Mononuclear cell (primary cell): Measurements from ENCODE around the gene ATP8A2. TPM values are rescaled to one million over a fixed set of nuclear protein-coding genes. Genes with fewer than 3 reads are reported as not detected.

Source experiments
- H3K27me3 ChIP-seq: 2 replicates; pipeline ENCODE4 v1.6.0; 2011; ENCODE audit warnings: low read length, control low read depth; ENCODE audit not compliant: insufficient read depth
- H3K4me1 ChIP-seq: 2 replicates; pipeline ENCODE4 v1.5.1; 2011; ENCODE audit warnings: mild to moderate bottlenecking, low read length, control low read depth; ENCODE audit not compliant: insufficient read depth
- H3K4me3 ChIP-seq: 2 replicates; pipeline ENCODE4 v1.5.1; 2011; ENCODE audit warnings: mild to moderate bottlenecking, low read length, moderate library complexity
- H3K9me3 ChIP-seq: 2 replicates; pipeline ENCODE4 v1.5.1; 2011; ENCODE audit warnings: low read depth, mild to moderate bottlenecking, control low read depth, low read length
- total RNA-seq: library from RNA; depleted of rRNA; stranded (reverse); fragments of >200 nt; gene quantifications from one replicate; pipeline ENCODE4 v1.2.3, GENCODE V29; 2012

Gene ATP8A2
- total RNA-seq, 1 donor: 0.21 TPM

GRCh38 chr13:25977671-25978070, 605.9 kb downstream of the ATP8A2 start:
- Histone ChIP-seq H3K4me1 (peaks cover 5% of the 10 kb centered on the region), H3K9me3 (no peaks in the 10 kb centered on the region), H3K4me3 (no peak overlapping the region), H3K27me3 (peaks cover 6% of the 10 kb centered on the region)

DNA sequence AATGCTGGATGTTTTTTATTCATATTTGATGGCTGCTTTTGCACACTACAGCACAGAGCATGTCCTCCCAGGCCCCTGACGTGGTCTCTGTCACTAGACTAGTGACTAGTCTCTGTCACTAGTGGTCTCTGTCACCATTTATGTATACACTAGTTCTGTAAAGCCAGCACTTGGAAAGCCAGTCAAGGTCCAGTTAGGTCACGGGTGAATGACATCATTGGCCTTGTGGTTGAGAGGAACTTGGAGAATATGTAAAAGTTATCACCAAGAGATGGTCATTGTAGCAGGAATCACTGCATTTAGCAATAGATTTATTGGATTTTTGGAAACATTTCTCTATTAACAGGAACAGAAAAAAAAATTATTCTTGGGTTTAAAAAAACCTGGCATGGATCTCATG, 607.2 kb downstream of the ATP8A2 start:
- Histone ChIP-seq H3K4me1 (peaks cover under 1% of the 10 kb centered on the region), H3K9me3 (no peaks in the 10 kb centered on the region), H3K4me3 (no peak overlapping the region), H3K27me3 (peaks cover 6% of the 10 kb centered on the region)

DNA sequence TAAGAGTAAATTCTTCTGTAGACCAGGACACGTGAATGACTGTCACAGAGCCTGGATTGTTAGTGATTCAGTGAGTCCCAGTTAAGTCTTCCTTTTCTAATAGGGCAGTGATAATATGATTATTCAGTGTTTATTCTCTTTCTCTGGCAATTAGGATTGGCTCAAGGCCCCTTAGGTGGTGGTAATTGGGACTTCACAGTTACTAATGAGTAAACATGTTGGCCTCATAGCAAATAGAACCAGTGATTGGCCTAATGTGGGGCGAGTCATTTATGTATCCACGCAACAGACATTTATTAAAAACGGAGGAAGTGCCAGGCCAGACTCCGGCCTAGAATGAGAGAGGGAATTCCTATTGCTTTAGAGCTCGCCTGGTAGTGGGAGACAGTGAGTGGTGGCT, 607.6 kb downstream of the ATP8A2 start:
- Histone ChIP-seq H3K9me3 (no peaks in the 10 kb centered on the region), H3K4me3 (no peak overlapping the region), H3K27me3 (peaks cover 6% of the 10 kb centered on the region), H3K4me1 (no peaks in the 10 kb centered on the region)

GRCh38 chr13:25980255-25980654, 608.5 kb downstream of the ATP8A2 start:
- Histone ChIP-seq H3K4me3 (no peak overlapping the region), H3K27me3 (peaks cover 6% of the 10 kb centered on the region), H3K4me1 (no peaks in the 10 kb centered on the region), H3K9me3 (no peaks in the 10 kb centered on the region)

DNA sequence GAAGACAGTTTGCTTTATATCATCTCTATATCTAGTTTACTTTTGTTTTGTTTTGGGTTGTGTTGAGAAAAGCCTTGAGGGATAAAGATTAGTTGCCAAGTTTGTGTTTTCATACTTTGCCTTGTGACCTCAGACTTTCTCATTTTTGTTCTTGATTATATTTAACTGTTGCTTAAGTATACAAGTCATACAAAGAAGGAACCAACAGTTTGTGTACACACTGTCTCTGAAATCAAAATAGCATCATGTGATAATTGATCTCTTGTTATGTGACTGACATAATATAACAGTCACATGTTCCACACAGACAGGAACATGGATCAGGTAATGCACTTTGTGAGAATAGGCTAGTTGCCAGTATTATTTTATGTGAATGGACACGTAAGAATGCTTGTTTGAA, 609.3 kb downstream of the ATP8A2 start:
- peaks cover 6% of the 10 kb centered on the region for H3K27me3 ChIP-seq
- H3K4me1 ChIP-seq: no peaks in the 10 kb centered on the region
- no peaks in the 10 kb centered on the region for H3K9me3 ChIP-seq
- H3K4me3 ChIP-seq: no peak overlapping the region

- H3K4me3 ChIP-seq: no peak overlapping the region
- H3K27me3 ChIP-seq: no peaks in the 10 kb centered on the region
- no peaks in the 10 kb centered on the region for H3K4me1 ChIP-seq
- no peaks in the 10 kb centered on the region for H3K9me3 ChIP-seq
Measured at GRCh38 chr13:25982907-25983306, 611.1 kb downstream of the ATP8A2 start.

DNA sequence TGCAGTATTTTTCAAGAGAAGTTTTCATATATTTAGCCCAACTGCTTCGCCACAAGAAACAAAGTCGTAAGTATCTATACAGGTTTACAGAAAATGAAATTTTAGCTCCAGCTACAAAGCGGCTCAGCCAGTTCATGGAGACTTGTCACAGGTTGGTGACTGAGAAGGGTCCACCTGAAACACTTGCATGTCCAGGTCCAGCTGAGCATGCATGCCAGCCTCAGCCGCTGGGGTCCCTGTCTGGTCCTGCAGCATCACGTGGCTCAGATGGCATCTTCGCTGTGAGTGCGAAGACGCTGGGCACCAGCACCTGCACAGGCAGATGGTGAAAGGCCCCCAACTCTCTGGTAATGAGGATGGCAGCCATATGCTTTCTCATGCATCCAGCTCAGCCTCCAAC, 616.2 kb downstream of the ATP8A2 start:
- Histone ChIP-seq H3K4me1 (no peaks in the 10 kb centered on the region), H3K27me3 (no peaks in the 10 kb centered on the region), H3K4me3 (no peak overlapping the region), H3K9me3 (no peaks in the 10 kb centered on the region)

DNA sequence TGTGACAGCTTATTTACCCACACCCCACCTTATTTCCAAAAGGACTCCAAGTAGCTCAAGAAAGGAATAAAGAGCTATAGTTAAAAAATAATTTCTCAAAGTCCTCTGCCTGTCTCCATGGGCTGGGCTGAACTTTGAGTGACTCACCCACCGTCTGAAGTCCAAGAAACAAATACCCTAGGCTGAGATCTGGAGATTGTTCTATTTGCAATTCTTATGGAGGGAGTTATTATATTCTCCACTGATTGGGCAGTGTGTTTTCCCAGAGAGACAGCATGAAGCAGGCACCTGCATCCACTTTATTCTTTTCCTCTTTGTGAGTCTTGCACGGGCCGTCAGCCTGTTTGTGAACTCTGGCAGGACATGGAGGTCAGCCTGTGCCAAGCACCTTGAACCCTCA, 616.9 kb downstream of the ATP8A2 start:
- no peaks in the 10 kb centered on the region for H3K4me1 ChIP-seq
- H3K27me3 ChIP-seq: no peaks in the 10 kb centered on the region
- no peaks in the 10 kb centered on the region for H3K9me3 ChIP-seq
- H3K4me3 ChIP-seq: no peak overlapping the region

DNA sequence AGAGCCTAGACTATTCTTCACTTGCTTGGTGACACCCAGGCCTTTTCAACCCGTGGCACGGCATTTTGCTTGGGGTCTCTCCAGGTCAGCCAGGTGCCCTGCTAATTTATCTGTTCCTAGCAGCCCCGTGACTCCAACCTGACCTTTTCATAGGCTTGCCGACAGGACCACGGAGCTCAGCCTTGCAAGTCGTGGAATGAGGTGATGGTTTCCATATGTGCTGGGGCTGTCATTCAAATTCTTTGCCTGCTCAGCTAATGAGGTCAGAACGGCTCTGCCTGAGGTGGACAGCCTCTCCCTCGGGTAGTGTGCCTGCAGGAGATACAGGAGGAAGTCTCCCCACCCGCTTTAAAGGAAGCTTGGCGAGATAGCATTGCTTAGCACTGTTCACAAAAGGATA, 619.0 kb downstream of the ATP8A2 start:
- Histone ChIP-seq H3K4me3 (no peak overlapping the region), H3K4me1 (no peaks in the 10 kb centered on the region), H3K27me3 (no peaks in the 10 kb centered on the region), H3K9me3 (peaks cover 8% of the 10 kb centered on the region)

GRCh38 chr13:25992076-25992475, 620.3 kb downstream of the ATP8A2 start:
- Histone ChIP-seq H3K4me3 (no peak overlapping the region), H3K4me1 (no peaks in the 10 kb centered on the region), H3K9me3 (peaks cover 8% of the 10 kb centered on the region), H3K27me3 (no peaks in the 10 kb centered on the region)

DNA sequence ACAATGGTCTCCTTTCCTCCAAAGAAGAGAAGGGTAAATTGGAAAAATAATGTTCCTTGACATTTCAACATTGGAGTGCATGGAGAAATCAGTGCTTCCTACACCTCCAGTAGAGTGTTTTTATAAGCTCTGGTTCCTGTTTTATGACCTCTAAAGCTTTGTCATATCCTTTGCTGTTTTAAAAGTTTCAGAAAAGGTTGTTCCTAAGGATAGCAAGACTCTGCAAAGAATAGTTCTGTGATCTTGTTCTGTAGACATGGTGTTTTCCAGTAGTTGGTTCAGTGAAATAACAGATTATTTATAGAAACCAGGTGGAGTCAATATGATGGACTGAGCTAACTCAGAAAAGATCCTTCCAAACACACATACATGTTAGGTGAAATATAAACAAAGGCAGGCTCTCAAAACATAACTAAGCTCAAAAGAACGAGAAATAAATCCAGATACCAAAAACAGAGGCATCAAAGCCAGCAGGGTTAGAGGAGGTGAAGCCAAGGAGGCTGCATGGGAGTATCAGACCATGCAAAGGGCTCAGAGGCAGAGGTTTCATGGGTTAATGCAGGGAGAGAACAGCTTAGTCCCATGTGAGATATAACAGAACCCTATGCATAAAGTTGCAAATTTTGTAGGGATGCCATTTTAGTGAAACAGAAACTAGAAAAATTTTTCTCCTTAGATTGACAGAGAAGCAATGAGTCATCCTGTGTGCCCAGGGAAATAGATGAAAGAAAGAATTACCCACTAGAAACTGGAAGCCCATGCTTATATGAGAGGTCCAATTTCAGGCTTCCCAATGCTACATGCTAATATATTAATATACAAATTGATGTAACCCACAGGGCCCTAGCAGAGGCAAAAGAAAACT, 635.7 kb downstream of the ATP8A2 start:
- H3K4me3 ChIP-seq: no peak overlapping the region
- H3K27me3 ChIP-seq: no peaks in the 10 kb centered on the region
- H3K9me3 ChIP-seq: peaks cover 13% of the 10 kb centered on the region
- no peaks in the 10 kb centered on the region for H3K4me1 ChIP-seq

DNA sequence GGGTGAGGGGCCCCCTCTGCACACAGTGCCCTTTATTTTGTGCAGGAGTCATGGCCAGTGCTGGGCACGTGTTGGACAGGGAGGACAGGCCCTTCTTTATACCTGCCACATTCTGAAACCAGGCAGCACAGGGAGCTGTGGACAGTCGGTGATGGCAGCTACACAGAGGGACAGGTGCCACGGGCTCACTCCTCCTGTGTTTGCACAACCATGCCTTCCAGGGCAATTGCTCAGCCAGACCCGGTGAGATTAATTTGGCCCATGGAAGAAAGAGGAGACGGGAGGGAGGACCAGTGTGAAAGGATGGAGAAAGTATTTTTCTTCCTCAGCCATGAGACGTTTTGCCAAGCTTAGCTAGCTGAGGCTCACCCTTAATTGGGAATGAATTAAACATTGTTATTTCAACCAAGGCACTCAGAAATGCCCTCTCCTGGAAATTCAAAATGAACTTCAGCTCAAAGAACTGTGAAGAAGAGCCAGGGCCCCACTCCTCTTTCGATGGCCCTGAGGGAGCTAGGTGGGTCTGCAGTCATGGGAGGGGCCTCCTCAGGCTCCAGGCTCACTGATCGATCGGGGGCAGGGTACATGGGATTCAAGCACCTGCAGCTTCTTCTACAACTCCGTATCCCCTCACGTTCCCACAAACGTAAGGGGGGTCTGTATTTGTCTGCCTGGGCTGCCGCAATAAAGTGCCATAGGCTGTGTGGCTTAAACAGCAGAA, 638.9 kb downstream of the ATP8A2 start:
- no peaks in the 10 kb centered on the region for H3K9me3 ChIP-seq
- H3K4me1 ChIP-seq: no peaks in the 10 kb centered on the region
- no peaks in the 10 kb centered on the region for H3K27me3 ChIP-seq
- no peak overlapping the region for H3K4me3 ChIP-seq

DNA sequence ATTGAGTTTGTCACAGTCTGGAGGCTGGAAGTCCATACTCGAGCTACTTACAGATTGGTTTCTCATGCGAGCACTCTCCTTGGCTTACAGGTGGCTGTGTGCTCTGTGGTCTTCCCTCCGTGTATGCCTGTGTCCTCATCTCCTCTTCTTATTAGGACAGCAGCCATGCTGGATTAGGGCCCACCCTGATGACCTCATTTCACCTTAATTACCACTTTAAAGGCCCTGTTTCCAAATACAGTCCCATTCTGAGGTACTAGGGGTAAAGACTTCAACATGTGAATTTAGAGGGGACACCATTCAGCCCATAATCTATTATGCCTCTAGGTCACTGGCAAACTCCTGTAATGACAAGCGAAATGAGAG, 639.4 kb downstream of the ATP8A2 start:
- Histone ChIP-seq H3K4me1 (no peaks in the 10 kb centered on the region), H3K4me3 (no peak overlapping the region)

GRCh38 chr13:26011996-26012821, 640.4 kb downstream of the ATP8A2 start:
- Histone ChIP-seq H3K9me3 (no peaks in the 10 kb centered on the region), H3K4me1 (no peaks in the 10 kb centered on the region), H3K4me3 (peak overlapping the region; percentile 12), H3K27me3 (no peaks in the 10 kb centered on the region)

More for the DNA sequence above, 639.4 kb downstream of the ATP8A2 start:
- H3K27me3 ChIP-seq: no peaks in the 10 kb centered on the region
- H3K9me3 ChIP-seq: no peaks in the 10 kb centered on the region

DNA sequence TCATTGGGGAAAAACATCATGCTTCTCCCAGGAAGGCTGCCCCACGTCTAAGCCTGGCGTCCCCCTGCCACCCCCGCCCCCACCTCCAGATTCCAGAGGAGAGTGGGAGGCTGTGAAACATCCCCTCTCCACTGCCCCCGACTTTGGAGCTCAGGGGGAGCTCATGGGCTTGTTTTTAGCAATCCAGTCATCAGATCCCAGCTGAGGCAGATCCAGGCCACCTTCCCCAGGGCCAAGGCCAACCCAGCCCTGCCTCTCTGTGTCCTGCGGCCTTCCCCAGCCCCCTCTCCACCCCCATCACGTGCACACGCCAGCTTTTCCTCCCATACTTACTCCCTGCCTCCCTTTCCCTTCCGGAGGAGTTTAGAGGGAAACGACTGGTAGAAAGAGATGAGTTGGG, 641.2 kb downstream of the ATP8A2 start:
- H3K27me3 ChIP-seq: no peaks in the 10 kb centered on the region
- no peaks in the 10 kb centered on the region for H3K9me3 ChIP-seq
- H3K4me3 ChIP-seq: no peak overlapping the region
- H3K4me1 ChIP-seq: no peaks in the 10 kb centered on the region
